ENCODE data around the gene SLC35G6. TPM values are rescaled to one million over a fixed set of nuclear protein-coding genes. Genes with fewer than 3 reads are reported as not detected.

SLC35G6 gene
- total and polyA plus RNA-seq, 4 donors, result not detected

GRCh38 chr17:7436556-7437368 is 44.5 kb upstream of the SLC35G6 start:
- Histone ChIP-seq H3K27me3 (ENCODE audit: control insufficient read depth in 3 of 3, insufficient read depth in 3 of 3, low read length in 2 of 3) (peaks cover 0 to 54% (median 37%) of the 10 kb centered on the region in 3 donors), H3K9ac (ENCODE audit: insufficient read depth in 1 of 2, low read length in 2 of 2) (no peak overlapping the region), H3K27ac (ENCODE audit: low read depth in 1 of 2, low read length in 1 of 2) (peak overlapping the region; percentile 59 to 62), H3K4me3 (no peak overlapping the region), H3K9me3 (ENCODE audit: control insufficient read depth in 4 of 4, insufficient read depth in 3 of 4, low read length in 3 of 4) (no peaks in the 10 kb centered on the region), H3K4me1 (ENCODE audit: control insufficient read depth in 5 of 5, insufficient read depth in 5 of 5, low read length in 5 of 5) (peaks cover 0 to 36% (median 16%) of the 10 kb centered on the region in 5 donors), H3K36me3 (ENCODE audit: control insufficient read depth in 4 of 4, insufficient read depth in 4 of 4, low read length in 4 of 4) (no peaks in the 10 kb centered on the region)
- WGBS, 2 donors, result 7 to 9% methylated on average over 85 to 92 of the region's 92 CpGs
- TF ChIP-seq CTCF (IDR thresholded peaks at IDR 0.05; ENCODE audit: control extremely low read depth, extremely low read depth), result peak; percentile 83
- ATAC-seq (ENCODE audit: insufficient read depth, low FRiP score), result peak; percentile 89
- peak; percentile 77 to 88 (median 87) for DNase-seq

GRCh38 chr17:7437369-7437863 is 43.8 kb upstream of the SLC35G6 start:
- peak overlapping the region in 1 of 2 donors; percentile 62 for H3K27ac ChIP-seq (ENCODE audit: low read depth in 1 of 2, low read length in 1 of 2)
- H3K36me3 ChIP-seq (ENCODE audit: control insufficient read depth in 4 of 4, insufficient read depth in 4 of 4, low read length in 4 of 4), result no peaks in the 10 kb centered on the region
- no peak overlapping the region for H3K9ac ChIP-seq (ENCODE audit: insufficient read depth in 1 of 2, low read length in 2 of 2)
- no peak for ATAC-seq (ENCODE audit: insufficient read depth, low FRiP score)
- no peak overlapping the region for H3K4me3 ChIP-seq
- peaks cover 0 to 36% (median 16%) of the 10 kb centered on the region in 5 donors for H3K4me1 ChIP-seq (ENCODE audit: control insufficient read depth in 5 of 5, insufficient read depth in 5 of 5, low read length in 5 of 5)
- H3K27me3 ChIP-seq (ENCODE audit: control insufficient read depth in 3 of 3, insufficient read depth in 3 of 3, low read length in 2 of 3), result peaks cover 0 to 54% (median 37%) of the 10 kb centered on the region in 3 donors
- no peaks in the 10 kb centered on the region for H3K9me3 ChIP-seq (ENCODE audit: control insufficient read depth in 4 of 4, insufficient read depth in 3 of 4, low read length in 3 of 4)
- 30 to 35% methylated on average over 28 to 31 of the region's 31 CpGs for WGBS, 2 donors
- no peak for DNase-seq
- no peak for TF ChIP-seq CTCF (IDR thresholded peaks at IDR 0.05; ENCODE audit: control extremely low read depth, extremely low read depth)

GRCh38 chr17:7437950-7438614 is 43.2 kb upstream of the SLC35G6 start:
- Histone ChIP-seq H3K9ac (ENCODE audit: insufficient read depth in 1 of 2, low read length in 2 of 2) (no peak overlapping the region), H3K9me3 (ENCODE audit: control insufficient read depth in 4 of 4, insufficient read depth in 3 of 4, low read length in 3 of 4) (no peaks in the 10 kb centered on the region), H3K4me1 (ENCODE audit: control insufficient read depth in 5 of 5, insufficient read depth in 5 of 5, low read length in 5 of 5) (peaks cover 0 to 36% (median 16%) of the 10 kb centered on the region in 5 donors), H3K36me3 (ENCODE audit: control insufficient read depth in 4 of 4, insufficient read depth in 4 of 4, low read length in 4 of 4) (no peaks in the 10 kb centered on the region), H3K4me3 (no peak overlapping the region), H3K27ac (ENCODE audit: low read depth in 1 of 2, low read length in 1 of 2) (no peak overlapping the region), H3K27me3 (ENCODE audit: control insufficient read depth in 3 of 3, insufficient read depth in 3 of 3, low read length in 2 of 3) (peaks cover 0 to 54% (median 37%) of the 10 kb centered on the region in 3 donors)
- DNase-seq (peak; percentile 36 to 57 (median 53)), ATAC-seq (ENCODE audit: insufficient read depth, low FRiP score) (no peak)
- 7 to 16% methylated on average over 47 to 48 of the region's 48 CpGs for whole genome bisulfite sequencing, 2 donors
- TF ChIP-seq CTCF (IDR thresholded peaks at IDR 0.05; ENCODE audit: control extremely low read depth, extremely low read depth), result no peak

Measured in lung (tissue), 12 donors.